ENCODE measurements around the gene TEKT5. TPM values are rescaled to one million over a fixed set of nuclear protein-coding genes. Genes with fewer than 3 reads are reported as not detected.

Gene TEKT5
- total and polyA plus RNA-seq, 4 donors = 0.13 to 0.92 TPM; not detected in 2

GRCh38 chr16:10663744-10664143, 31.0 kb downstream of the TEKT5 start:
- no peaks in the 10 kb centered on the region for H3K27me3 ChIP-seq (ENCODE audit: control insufficient read depth in 4 of 4, insufficient read depth in 4 of 4, low read length in 3 of 4)
- no peak for DNase-seq (ENCODE audit: low spot score)
- no peak overlapping the region for H3K4me3 ChIP-seq (ENCODE audit: low read depth in 1 of 3, low read length in 3 of 3)
- H3K9me3 ChIP-seq (ENCODE audit: control insufficient read depth in 4 of 4, low read length in 3 of 4) = no peaks in the 10 kb centered on the region
- TF ChIP-seq TAF1 (conservative IDR thresholded peaks at IDR 0.05) (no peak), HNF4G (IDR thresholded peaks at IDR 0.05) (no peak)
- no peak overlapping the region for H3K27ac ChIP-seq (ENCODE audit: low read depth in 1 of 2, low read length in 2 of 2)
- peaks cover 0 to 3% (median 1%) of the 10 kb centered on the region in 4 donors for H3K4me1 ChIP-seq (ENCODE audit: control insufficient read depth in 4 of 4, insufficient read depth in 4 of 4, low read length in 3 of 4)
- 87% methylated on average over 4 of the region's 4 CpGs for WGBS
- no peaks in the 10 kb centered on the region for H3K36me3 ChIP-seq (ENCODE audit: control insufficient read depth in 4 of 4, insufficient read depth in 3 of 4, low read depth in 1 of 4, low read length in 3 of 4)
- no peak overlapping the region for H3K9ac ChIP-seq (ENCODE audit: low read depth in 1 of 2, low read length in 2 of 2)

- Histone ChIP-seq H3K27ac (ENCODE audit: low read depth in 1 of 2, low read length in 2 of 2) (no peak overlapping the region), H3K36me3 (ENCODE audit: control insufficient read depth in 4 of 4, insufficient read depth in 3 of 4, low read depth in 1 of 4, low read length in 3 of 4) (no peaks in the 10 kb centered on the region), H3K9me3 (ENCODE audit: control insufficient read depth in 4 of 4, low read length in 3 of 4) (no peaks in the 10 kb centered on the region), H3K4me3 (ENCODE audit: low read depth in 1 of 3, low read length in 3 of 3) (no peak overlapping the region), H3K27me3 (ENCODE audit: control insufficient read depth in 4 of 4, insufficient read depth in 4 of 4, low read length in 3 of 4) (no peaks in the 10 kb centered on the region), H3K4me1 (ENCODE audit: control insufficient read depth in 4 of 4, insufficient read depth in 4 of 4, low read length in 3 of 4) (peaks cover 0 to 3% (median 1%) of the 10 kb centered on the region in 4 donors), H3K9ac (ENCODE audit: low read depth in 1 of 2, low read length in 2 of 2) (no peak overlapping the region)
- 87% methylated on average over 1 of the region's 1 CpG for WGBS
- no peak for DNase-seq (ENCODE audit: low spot score)
- no peak for TF ChIP-seq ATF3 (IDR thresholded peaks at IDR 0.05)
- TF ChIP-seq FOXA1 (IDR thresholded peaks at IDR 0.05) = no peak
- TF ChIP-seq RXRA (IDR thresholded peaks at IDR 0.05) = no peak
- no peak for TF ChIP-seq CTCF (IDR thresholded peaks at IDR 0.05; ENCODE audit: low read depth, low read length, missing input control)
Measured at GRCh38 chr16:10663146-10663545, 31.6 kb downstream of the TEKT5 start.

- Histone ChIP-seq H3K27me3 (ENCODE audit: control insufficient read depth in 4 of 4, insufficient read depth in 4 of 4, low read length in 3 of 4) (no peaks in the 10 kb centered on the region), H3K4me3 (ENCODE audit: low read depth in 1 of 3, low read length in 3 of 3) (no peak overlapping the region), H3K27ac (ENCODE audit: low read depth in 1 of 2, low read length in 2 of 2) (no peak overlapping the region), H3K9ac (ENCODE audit: low read depth in 1 of 2, low read length in 2 of 2) (no peak overlapping the region), H3K9me3 (ENCODE audit: control insufficient read depth in 4 of 4, low read length in 3 of 4) (no peaks in the 10 kb centered on the region), H3K4me1 (ENCODE audit: control insufficient read depth in 4 of 4, insufficient read depth in 4 of 4, low read length in 3 of 4) (peaks cover 0 to 3% (median 1%) of the 10 kb centered on the region in 4 donors), H3K36me3 (ENCODE audit: control insufficient read depth in 4 of 4, insufficient read depth in 3 of 4, low read depth in 1 of 4, low read length in 3 of 4) (no peaks in the 10 kb centered on the region)
- no peak for TF ChIP-seq JUND (IDR thresholded peaks at IDR 0.05)
- TF ChIP-seq ATF3 (IDR thresholded peaks at IDR 0.05) = no peak
- TF ChIP-seq HNF4A (conservative IDR thresholded peaks at IDR 0.05) = no peak
- TF ChIP-seq EGR1 (IDR thresholded peaks at IDR 0.05; ENCODE audit: low read depth in 2 of 2) = no peak
- TF ChIP-seq NR2F2 (IDR thresholded peaks at IDR 0.05) = no peak
- TF ChIP-seq SP1 (IDR thresholded peaks at IDR 0.05) = no peak
- no peak for TF ChIP-seq GABPA (IDR thresholded peaks at IDR 0.05 in 1 of 2, conservative IDR thresholded peaks at IDR 0.05 in 1 of 2)
- TF ChIP-seq REST (IDR thresholded peaks at IDR 0.05) = no peak
- no peak for TF ChIP-seq YY1 (IDR thresholded peaks at IDR 0.05)
- TF ChIP-seq ZBTB33 (IDR thresholded peaks at IDR 0.05) = no peak
- WGBS = 85% methylated on average over 5 of the region's 5 CpGs
- no peak for DNase-seq (ENCODE audit: low spot score)
Measured at GRCh38 chr16:10662212-10662611, 32.5 kb downstream of the TEKT5 start.

All from liver (tissue), 9 donors.